Measurements from ENCODE around the gene PACRG. TPM values are rescaled to one million over a fixed set of nuclear protein-coding genes. Genes with fewer than 3 reads are reported as not detected.
"Not testable (repeated sequence)": the region's sequence is repeated elsewhere in the genome, so short reads cannot be mapped to it uniquely, and the experiment has no call there.

Gene PACRG
- total RNA-seq, 1 experiment from 2014 or later: 0.52 TPM

GRCh38 chr6:162974685-162975084, 246.9 kb downstream of the PACRG start:
- H3K4me3 ChIP-seq (ENCODE audit: insufficient read depth, low read depth, low read length): no peak overlapping the region
- no peaks in the 10 kb centered on the region for H3K36me3 ChIP-seq (replicated peaks; ENCODE audit: control insufficient read depth, insufficient read depth, low read length)
- no peak for DNase-seq
- no peaks in the 10 kb centered on the region for H3K27me3 ChIP-seq (ENCODE audit: control insufficient read depth, insufficient read depth, low read length)

GRCh38 chr6:162976141-162976540, 248.4 kb downstream of the PACRG start:
- no peak for DNase-seq
- H3K36me3 ChIP-seq (replicated peaks; ENCODE audit: control insufficient read depth, insufficient read depth, low read length): no peaks in the 10 kb centered on the region
- no peaks in the 10 kb centered on the region for H3K27me3 ChIP-seq (ENCODE audit: control insufficient read depth, insufficient read depth, low read length)
- H3K4me3 ChIP-seq (ENCODE audit: insufficient read depth, low read depth, low read length): no peak overlapping the region

- not testable (repeated sequence) for H3K36me3 ChIP-seq (replicated peaks; ENCODE audit: control insufficient read depth, insufficient read depth, low read length); H3K4me3 ChIP-seq (ENCODE audit: insufficient read depth, low read depth, low read length); DNase-seq; H3K27me3 ChIP-seq (ENCODE audit: control insufficient read depth, insufficient read depth, low read length)
Measured at GRCh38 chr6:162983234-162983633, 255.5 kb downstream of the PACRG start.

GRCh38 chr6:162998777-162999176, 271.0 kb downstream of the PACRG start:
- H3K4me3 ChIP-seq (ENCODE audit: insufficient read depth, low read depth, low read length): no peak overlapping the region
- H3K36me3 ChIP-seq (replicated peaks; ENCODE audit: control insufficient read depth, insufficient read depth, low read length): no peaks in the 10 kb centered on the region
- DNase-seq: no peak
- no peaks in the 10 kb centered on the region for H3K27me3 ChIP-seq (ENCODE audit: control insufficient read depth, insufficient read depth, low read length)

DNA sequence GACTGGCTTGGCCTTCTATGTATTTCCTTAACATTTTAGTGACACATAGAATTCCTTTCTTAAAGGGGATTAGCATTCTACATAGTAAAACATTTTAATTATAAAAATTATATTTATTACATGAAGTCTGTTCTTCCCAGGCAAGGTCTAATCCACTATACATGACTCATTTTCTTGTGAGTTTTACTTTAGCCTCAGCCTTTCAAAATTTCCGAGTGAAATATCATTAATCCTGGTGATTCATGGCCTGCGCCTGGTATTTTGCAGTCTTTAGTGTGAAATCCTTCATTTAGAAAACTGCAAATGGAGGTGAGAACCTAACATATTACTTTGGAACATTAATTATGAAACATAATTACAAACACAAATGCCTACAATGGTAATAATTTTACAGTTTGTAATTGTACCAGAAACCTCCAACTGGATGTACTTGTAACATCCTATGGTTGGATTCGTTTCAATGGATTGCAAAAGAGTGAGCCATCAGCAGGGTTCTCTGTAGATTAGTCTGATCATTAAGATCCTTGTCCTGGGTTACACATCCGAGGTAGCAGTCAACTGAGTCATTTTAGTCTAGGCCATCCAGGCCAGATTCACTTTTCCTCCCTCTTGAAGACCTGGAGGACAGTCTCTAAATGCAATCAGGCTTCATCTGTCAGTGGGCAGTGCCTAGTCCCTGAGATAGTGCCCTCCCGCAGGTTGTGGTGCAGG, 272.0 kb downstream of the PACRG start:
- Histone ChIP-seq H3K36me3 (replicated peaks; ENCODE audit: control insufficient read depth, insufficient read depth, low read length) (no peaks in the 10 kb centered on the region), H3K4me3 (ENCODE audit: insufficient read depth, low read depth, low read length) (no peak overlapping the region)
- no peak for DNase-seq

GRCh38 chr6:163001330-163001729, 273.6 kb downstream of the PACRG start:
- Histone ChIP-seq H3K4me3 (ENCODE audit: insufficient read depth, low read depth, low read length) (no peak overlapping the region), H3K36me3 (replicated peaks; ENCODE audit: control insufficient read depth, insufficient read depth, low read length) (no peaks in the 10 kb centered on the region), H3K27me3 (ENCODE audit: control insufficient read depth, insufficient read depth, low read length) (no peaks in the 10 kb centered on the region)
- no peak for DNase-seq

More for the DNA sequence above, 272.0 kb downstream of the PACRG start:
- no peaks in the 10 kb centered on the region for H3K27me3 ChIP-seq (ENCODE audit: control insufficient read depth, insufficient read depth, low read length)

DNA sequence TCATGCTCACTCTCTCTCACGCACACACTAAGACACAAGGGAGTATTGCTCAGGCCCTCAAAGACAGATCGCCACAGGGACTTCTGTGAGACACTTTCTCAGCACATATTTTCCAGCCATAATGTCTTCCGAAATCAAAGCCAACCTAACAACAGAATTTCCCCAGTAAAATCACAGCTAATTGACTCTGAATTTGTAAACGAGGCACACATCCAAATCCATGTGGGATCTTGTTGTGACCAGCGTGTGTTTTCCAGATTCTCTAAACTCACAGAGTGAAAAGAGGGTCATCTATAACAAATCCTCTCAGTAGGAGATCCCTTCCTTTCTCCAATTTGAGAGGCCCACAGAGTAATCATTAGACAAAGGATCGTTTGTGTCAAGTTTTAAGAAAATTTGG, 280.4 kb downstream of the PACRG start:
- no peak for DNase-seq
- H3K4me3 ChIP-seq (ENCODE audit: insufficient read depth, low read depth, low read length): no peak overlapping the region
- H3K36me3 ChIP-seq (replicated peaks; ENCODE audit: control insufficient read depth, insufficient read depth, low read length): no peaks in the 10 kb centered on the region
- no peaks in the 10 kb centered on the region for H3K27me3 ChIP-seq (ENCODE audit: control insufficient read depth, insufficient read depth, low read length)

DNA sequence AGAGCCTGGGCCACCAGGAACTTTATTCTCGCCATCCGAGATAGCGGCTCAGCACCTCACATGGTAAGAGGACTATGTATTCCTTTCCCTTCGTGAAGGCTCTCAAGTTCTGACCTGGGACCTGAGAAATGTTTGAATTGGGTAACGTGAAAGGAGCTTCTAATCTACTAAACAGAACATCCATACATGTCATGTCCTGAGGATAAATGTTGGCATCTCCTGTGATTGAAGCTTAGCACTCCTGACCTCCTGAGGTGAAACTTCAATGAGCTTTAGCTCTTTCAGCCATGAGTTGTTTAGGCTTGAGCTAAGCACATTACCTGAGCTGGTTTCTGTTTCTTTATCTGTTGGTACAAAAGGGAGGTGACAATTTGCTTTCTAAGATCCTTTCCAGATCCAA, 280.9 kb downstream of the PACRG start:
- H3K4me3 ChIP-seq (ENCODE audit: insufficient read depth, low read depth, low read length): no peak overlapping the region
- H3K27me3 ChIP-seq (ENCODE audit: control insufficient read depth, insufficient read depth, low read length): no peaks in the 10 kb centered on the region
- H3K36me3 ChIP-seq (replicated peaks; ENCODE audit: control insufficient read depth, insufficient read depth, low read length): no peaks in the 10 kb centered on the region
- no peak for DNase-seq

- Histone ChIP-seq H3K4me3 (ENCODE audit: insufficient read depth, low read depth, low read length) (no peak overlapping the region), H3K27me3 (ENCODE audit: control insufficient read depth, insufficient read depth, low read length) (no peaks in the 10 kb centered on the region), H3K36me3 (replicated peaks; ENCODE audit: control insufficient read depth, insufficient read depth, low read length) (no peaks in the 10 kb centered on the region)
- no peak for DNase-seq
Measured at GRCh38 chr6:163010145-163010544, 282.4 kb downstream of the PACRG start.

DNA sequence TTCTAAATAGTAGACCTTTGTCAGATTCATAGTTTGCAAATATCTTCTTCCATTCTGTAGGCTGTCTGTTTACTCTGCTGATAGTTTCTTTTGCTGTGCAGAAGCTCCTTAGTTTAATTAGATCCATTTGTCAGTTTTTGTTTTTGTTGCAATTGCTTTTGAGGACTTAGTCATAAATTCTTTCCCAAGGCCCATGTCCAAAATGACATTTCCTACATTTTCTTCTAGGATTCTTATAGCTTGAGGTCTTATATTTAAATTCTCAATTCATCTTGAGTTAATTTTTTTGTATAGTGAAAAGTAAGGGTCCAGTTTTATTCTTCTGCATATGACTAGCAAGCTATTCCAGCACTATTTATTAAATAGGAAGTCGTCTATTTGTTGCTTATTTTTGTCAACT, 287.0 kb downstream of the PACRG start:
- no peaks in the 10 kb centered on the region for H3K36me3 ChIP-seq (replicated peaks; ENCODE audit: control insufficient read depth, insufficient read depth, low read length)
- H3K27me3 ChIP-seq (ENCODE audit: control insufficient read depth, insufficient read depth, low read length): no peaks in the 10 kb centered on the region
- DNase-seq: no peak
- H3K4me3 ChIP-seq (ENCODE audit: insufficient read depth, low read depth, low read length): no peak overlapping the region

DNA sequence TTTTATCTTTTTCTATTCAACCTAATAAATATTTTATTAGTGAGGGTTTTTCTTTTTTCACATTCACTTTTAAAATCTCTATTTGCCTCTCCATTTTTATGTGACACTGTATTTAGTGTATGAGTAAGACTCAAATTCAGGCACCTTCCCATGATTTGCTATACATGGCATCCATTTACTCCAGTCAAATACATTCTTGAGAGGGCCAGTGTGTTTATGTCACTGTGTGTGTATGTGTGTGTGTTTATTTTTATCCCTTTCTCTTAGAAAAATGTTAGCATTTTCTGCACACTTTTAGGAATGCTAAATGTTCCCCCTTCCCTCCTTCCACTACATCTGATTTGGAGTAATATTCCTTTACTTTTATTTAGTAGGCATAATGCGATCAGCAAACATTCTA, 290.0 kb downstream of the PACRG start:
- DNase-seq: no peak
- no peaks in the 10 kb centered on the region for H3K27me3 ChIP-seq (ENCODE audit: control insufficient read depth, insufficient read depth, low read length)

GRCh38 chr6:163019926-163020325, 292.2 kb downstream of the PACRG start:
- no peak overlapping the region for H3K4me3 ChIP-seq (ENCODE audit: insufficient read depth, low read depth, low read length)
- no peaks in the 10 kb centered on the region for H3K27me3 ChIP-seq (ENCODE audit: control insufficient read depth, insufficient read depth, low read length)
- no peaks in the 10 kb centered on the region for H3K36me3 ChIP-seq (replicated peaks; ENCODE audit: control insufficient read depth, insufficient read depth, low read length)
- no peak for DNase-seq

More for the DNA sequence above, 290.0 kb downstream of the PACRG start:
- H3K36me3 ChIP-seq (replicated peaks; ENCODE audit: control insufficient read depth, insufficient read depth, low read length): no peaks in the 10 kb centered on the region
- H3K4me3 ChIP-seq (ENCODE audit: insufficient read depth, low read depth, low read length): no peak overlapping the region

GRCh38 chr6:163021054-163021453, 293.3 kb downstream of the PACRG start:
- Histone ChIP-seq H3K4me3 (ENCODE audit: insufficient read depth, low read depth, low read length) (no peak overlapping the region), H3K36me3 (replicated peaks; ENCODE audit: control insufficient read depth, insufficient read depth, low read length) (no peaks in the 10 kb centered on the region), H3K27me3 (ENCODE audit: control insufficient read depth, insufficient read depth, low read length) (no peaks in the 10 kb centered on the region)
- no peak for DNase-seq

GRCh38 chr6:163023700-163024099, 295.9 kb downstream of the PACRG start:
- DNase-seq: no peak
- Histone ChIP-seq H3K4me3 (ENCODE audit: insufficient read depth, low read depth, low read length) (no peak overlapping the region), H3K27me3 (ENCODE audit: control insufficient read depth, insufficient read depth, low read length) (no peaks in the 10 kb centered on the region), H3K36me3 (replicated peaks; ENCODE audit: control insufficient read depth, insufficient read depth, low read length) (no peaks in the 10 kb centered on the region)

- H3K36me3 ChIP-seq (replicated peaks; ENCODE audit: control insufficient read depth, insufficient read depth, low read length): no peaks in the 10 kb centered on the region
- DNase-seq: no peak
- no peaks in the 10 kb centered on the region for H3K27me3 ChIP-seq (ENCODE audit: control insufficient read depth, insufficient read depth, low read length)
- no peak overlapping the region for H3K4me3 ChIP-seq (ENCODE audit: insufficient read depth, low read depth, low read length)
Measured at GRCh38 chr6:163026893-163027292, 299.1 kb downstream of the PACRG start.

DNA sequence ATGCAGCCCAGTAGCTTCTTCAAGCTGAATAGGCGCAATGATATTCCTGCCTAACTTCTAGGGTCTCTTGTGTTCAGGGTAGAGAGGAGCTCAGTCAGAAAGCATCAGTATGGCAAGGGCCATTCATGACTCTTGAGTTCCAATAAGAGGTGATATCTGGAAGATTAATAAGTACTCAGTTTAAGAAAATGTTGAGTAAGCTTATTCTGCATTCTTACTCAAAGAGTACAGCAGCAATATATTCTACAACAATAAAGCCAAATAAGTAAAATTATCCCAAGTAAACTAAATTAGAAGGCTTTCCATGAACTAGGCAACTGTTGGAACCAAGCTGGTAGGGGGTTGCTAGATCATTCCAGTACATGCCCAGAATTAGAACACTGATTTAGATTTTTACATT, 303.2 kb downstream of the PACRG start:
- Histone ChIP-seq H3K4me3 (ENCODE audit: insufficient read depth, low read depth, low read length) (no peak overlapping the region), H3K27me3 (ENCODE audit: control insufficient read depth, insufficient read depth, low read length) (no peaks in the 10 kb centered on the region), H3K36me3 (replicated peaks; ENCODE audit: control insufficient read depth, insufficient read depth, low read length) (no peaks in the 10 kb centered on the region)
- no peak for DNase-seq

Measured in H7 (cell line).